ENCODE measurements around the gene HOXB1. TPM values are rescaled to one million over a fixed set of nuclear protein-coding genes. Genes with fewer than 3 reads are reported as not detected.

The HOXB1 gene
- total RNA-seq, 2 donors from 2014 or later: not detected

GRCh38 chr17:48569674-48570324 is 39.0 kb upstream of the HOXB1 start:
- Mint-ChIP-seq H3K27ac (no peak overlapping the region), H3K36me3 (no peaks in the 10 kb centered on the region), H3K9me3 (no peaks in the 10 kb centered on the region)
- ATAC-seq: no peak
- DNase-seq (ENCODE audit: low spot score in 2 of 2): no peak

GRCh38 chr17:48569240-48569582 is 38.4 kb upstream of the HOXB1 start:
- no peak overlapping the region for H3K27ac Mint-ChIP-seq
- DNase-seq (ENCODE audit: low spot score in 2 of 2) (no peak), ATAC-seq (no peak)
- no peaks in the 10 kb centered on the region for H3K9me3 Mint-ChIP-seq
- H3K36me3 Mint-ChIP-seq: no peaks in the 10 kb centered on the region

GRCh38 chr17:48568499-48569239 is 37.9 kb upstream of the HOXB1 start:
- H3K9me3 Mint-ChIP-seq: no peaks in the 10 kb centered on the region

GRCh38 chr17:48567646-48568354 is 37.0 kb upstream of the HOXB1 start:
- DNase-seq (ENCODE audit: low spot score in 2 of 2) (no peak), ATAC-seq (no peak)
- Mint-ChIP-seq H3K36me3 (no peaks in the 10 kb centered on the region), H3K9me3 (no peaks in the 10 kb centered on the region), H3K27ac (no peak overlapping the region)

More at GRCh38 chr17:48568499-48569239, 37.9 kb upstream of the HOXB1 start:
- Mint-ChIP-seq H3K27ac (no peak overlapping the region), H3K36me3 (no peaks in the 10 kb centered on the region)
- ATAC-seq (no peak), DNase-seq (ENCODE audit: low spot score in 2 of 2) (no peak)

GRCh38 chr17:48567209-48567608 is 36.4 kb upstream of the HOXB1 start:
- DNase-seq (ENCODE audit: low spot score in 2 of 2) (no peak), ATAC-seq (no peak)
- H3K27ac Mint-ChIP-seq: no peak overlapping the region
- H3K9me3 Mint-ChIP-seq: no peaks in the 10 kb centered on the region
- H3K36me3 Mint-ChIP-seq: no peaks in the 10 kb centered on the region

- Mint-ChIP-seq H3K36me3 (no peaks in the 10 kb centered on the region), H3K9me3 (no peaks in the 10 kb centered on the region), H3K27ac (no peak overlapping the region)
- no peak for ATAC-seq
- no peak for DNase-seq (ENCODE audit: low spot score in 2 of 2)
Observed at GRCh38 chr17:48566717-48567116, 35.9 kb upstream of the HOXB1 start.

GRCh38 chr17:48565925-48566710 is 35.3 kb upstream of the HOXB1 start:
- DNase-seq (ENCODE audit: low spot score in 2 of 2): no peak
- no peaks in the 10 kb centered on the region for H3K36me3 Mint-ChIP-seq
- no peaks in the 10 kb centered on the region for H3K9me3 Mint-ChIP-seq
- no peak for ATAC-seq
- H3K27ac Mint-ChIP-seq: no peak overlapping the region

GRCh38 chr17:48565022-48565554 is 34.3 kb upstream of the HOXB1 start:
- DNase-seq (ENCODE audit: low spot score in 2 of 2) (no peak), ATAC-seq (no peak)
- Mint-ChIP-seq H3K36me3 (no peaks in the 10 kb centered on the region), H3K9me3 (no peaks in the 10 kb centered on the region), H3K27ac (no peak overlapping the region)

- Mint-ChIP-seq H3K9me3 (no peaks in the 10 kb centered on the region), H3K36me3 (no peaks in the 10 kb centered on the region), H3K27ac (no peak overlapping the region)
- DNase-seq (ENCODE audit: low spot score in 2 of 2) (no peak), ATAC-seq (no peak)
Observed at GRCh38 chr17:48564188-48565021, 33.6 kb upstream of the HOXB1 start.

GRCh38 chr17:48563867-48564187 is 33.0 kb upstream of the HOXB1 start:
- DNase-seq (ENCODE audit: low spot score in 2 of 2) (no peak), ATAC-seq (no peak)
- H3K9me3 Mint-ChIP-seq: no peaks in the 10 kb centered on the region
- no peak overlapping the region for H3K27ac Mint-ChIP-seq
- H3K36me3 Mint-ChIP-seq: no peaks in the 10 kb centered on the region

GRCh38 chr17:48563385-48563838 is 32.6 kb upstream of the HOXB1 start:
- H3K9me3 Mint-ChIP-seq: no peaks in the 10 kb centered on the region
- ATAC-seq: no peak
- H3K36me3 Mint-ChIP-seq: no peaks in the 10 kb centered on the region
- no peak overlapping the region for H3K27ac Mint-ChIP-seq
- DNase-seq (ENCODE audit: low spot score in 2 of 2): no peak

- ATAC-seq (no peak), DNase-seq (ENCODE audit: low spot score in 2 of 2) (no peak)
- no peaks in the 10 kb centered on the region for H3K9me3 Mint-ChIP-seq
- no peaks in the 10 kb centered on the region for H3K36me3 Mint-ChIP-seq
- H3K27ac Mint-ChIP-seq: no peak overlapping the region
Observed at GRCh38 chr17:48562934-48563333, 32.1 kb upstream of the HOXB1 start.

- DNase-seq (ENCODE audit: low spot score in 2 of 2) (no peak), ATAC-seq (no peak)
- no peaks in the 10 kb centered on the region for H3K36me3 Mint-ChIP-seq
- H3K9me3 Mint-ChIP-seq: no peaks in the 10 kb centered on the region
- no peak overlapping the region for H3K27ac Mint-ChIP-seq
Observed at GRCh38 chr17:48561884-48562810, 31.3 kb upstream of the HOXB1 start.

GRCh38 chr17:48559840-48560817 is 29.3 kb upstream of the HOXB1 start:
- H3K36me3 Mint-ChIP-seq: no peaks in the 10 kb centered on the region
- no peak overlapping the region for H3K27ac Mint-ChIP-seq
- no peak for DNase-seq (ENCODE audit: low spot score in 2 of 2)
- no peaks in the 10 kb centered on the region for H3K9me3 Mint-ChIP-seq
- no peak for ATAC-seq

All from activated naive CD4-positive, alpha-beta T cell treated with anti-CD3 and anti-CD28 coated beads, Interleukin-2, amount 50 U/mL, for 72 hours (primary cell).